ENCODE measurements around the gene C4orf54. TPM values are rescaled to one million over a fixed set of nuclear protein-coding genes. Genes with fewer than 3 reads are reported as not detected.

Gene C4orf54
- total RNA-seq, 5 donors from 2014 or later (not counting 1 experiment from before 2014, with no cell fraction given), result not detected

- Histone ChIP-seq H3K9me3 (no peaks in the 10 kb centered on the region), H3K4me3 (ENCODE audit: control insufficient read depth in 1 of 2, extremely low read depth in 1 of 2, low read length in 1 of 2) (no peak overlapping the region), H3K4me1 (ENCODE audit: control insufficient read depth in 1 of 2, extremely low read depth in 1 of 2, insufficient read depth in 2 of 2, low read length in 2 of 2) (no peaks in the 10 kb centered on the region), H3K27ac (ENCODE audit: low read length) (no peak overlapping the region), H3K36me3 (ENCODE audit: control insufficient read depth in 2 of 2, extremely low read depth in 1 of 2, insufficient read depth in 1 of 2, low read length in 1 of 2) (no peaks in the 10 kb centered on the region), H3K27me3 (replicated peaks in 1 of 2; ENCODE audit: control insufficient read depth in 2 of 2, extremely low read depth in 1 of 2, insufficient read depth in 2 of 2, low read length in 1 of 2) (peaks cover 0 to 4% of the 10 kb centered on the region in 2 experiments)
- ATAC-seq (replicated peaks in 1 of 4) (no peak), DNase-seq (no peak)
- Mint-ChIP-seq H3K9me3 (peaks cover 0 to 4% (median 0%) of the 10 kb centered on the region in 3 donors), H3K27me3 (peaks cover 0 to 15% of the 10 kb centered on the region in 2 donors), H3K4me3 (no peak overlapping the region), H3K4me1 (peaks cover 0 to 4% (median 2%) of the 10 kb centered on the region in 3 donors), H3K36me3 (no peaks in the 10 kb centered on the region), H3K27ac (no peak overlapping the region)
- POLR2A ChIA-PET, result no interaction called here
- no CpG with 5 or more reads among the region's 1 CpG for WGBS (ENCODE audit: insufficient coverage)
- CTCF ChIA-PET, result no interaction called here
Observed at GRCh38 chr4:99634742-99635360, 22.8 kb downstream of the C4orf54 start.

- ChIA-PET POLR2A (no interaction called here), CTCF (no interaction called here)
- H3K36me3 Mint-ChIP-seq, result no peaks in the 10 kb centered on the region
- Histone ChIP-seq H3K36me3 (ENCODE audit: control insufficient read depth in 2 of 2, extremely low read depth in 1 of 2, insufficient read depth in 1 of 2, low read length in 1 of 2) (no peaks in the 10 kb centered on the region), H3K4me3 (ENCODE audit: control insufficient read depth in 1 of 2, extremely low read depth in 1 of 2, low read length in 1 of 2) (no peak overlapping the region), H3K27me3 (replicated peaks in 1 of 2; ENCODE audit: control insufficient read depth in 2 of 2, extremely low read depth in 1 of 2, insufficient read depth in 2 of 2, low read length in 1 of 2) (peaks cover 0 to 4% of the 10 kb centered on the region in 2 experiments), H3K4me1 (ENCODE audit: control insufficient read depth in 1 of 2, extremely low read depth in 1 of 2, insufficient read depth in 2 of 2, low read length in 2 of 2) (no peaks in the 10 kb centered on the region), H3K27ac (ENCODE audit: low read length) (no peak overlapping the region), H3K9me3 (no peaks in the 10 kb centered on the region)
- no peak overlapping the region for H3K4me3 Mint-ChIP-seq
- H3K9me3 Mint-ChIP-seq, result peaks cover 0 to 4% (median 0%) of the 10 kb centered on the region in 3 donors
- WGBS (ENCODE audit: insufficient coverage), result 81% methylated on average over 10 of the region's 14 CpGs
- H3K4me1 Mint-ChIP-seq, result peaks cover 0 to 5% (median 3%) of the 10 kb centered on the region in 3 donors
- H3K27ac Mint-ChIP-seq, result no peak overlapping the region
- no peak for ATAC-seq (replicated peaks in 1 of 4)
- no peak for DNase-seq
- peaks cover 0 to 15% of the 10 kb centered on the region in 2 donors for H3K27me3 Mint-ChIP-seq
Observed at GRCh38 chr4:99633772-99634171, 23.9 kb downstream of the C4orf54 start.

- peaks cover 0 to 5% (median 3%) of the 10 kb centered on the region in 3 donors for H3K4me1 Mint-ChIP-seq
- H3K27me3 Mint-ChIP-seq, result peaks cover 0 to 15% of the 10 kb centered on the region in 2 donors
- H3K4me3 Mint-ChIP-seq, result no peak overlapping the region
- no peaks in the 10 kb centered on the region for H3K36me3 Mint-ChIP-seq
- WGBS (ENCODE audit: insufficient coverage), result no CpG with 5 or more reads among the region's 1 CpG
- Histone ChIP-seq H3K27ac (ENCODE audit: low read length) (no peak overlapping the region), H3K4me1 (ENCODE audit: control insufficient read depth in 1 of 2, extremely low read depth in 1 of 2, insufficient read depth in 2 of 2, low read length in 2 of 2) (no peaks in the 10 kb centered on the region), H3K9me3 (no peaks in the 10 kb centered on the region), H3K36me3 (ENCODE audit: control insufficient read depth in 2 of 2, extremely low read depth in 1 of 2, insufficient read depth in 1 of 2, low read length in 1 of 2) (no peaks in the 10 kb centered on the region), H3K27me3 (replicated peaks in 1 of 2; ENCODE audit: control insufficient read depth in 2 of 2, extremely low read depth in 1 of 2, insufficient read depth in 2 of 2, low read length in 1 of 2) (peaks cover 2 to 6% of the 10 kb centered on the region in 2 experiments), H3K4me3 (ENCODE audit: control insufficient read depth in 1 of 2, extremely low read depth in 1 of 2, low read length in 1 of 2) (no peak overlapping the region)
- ATAC-seq (replicated peaks in 1 of 4), result no peak
- POLR2A ChIA-PET, result no interaction called here
- no peak overlapping the region for H3K27ac Mint-ChIP-seq
- peaks cover 0 to 4% (median 0%) of the 10 kb centered on the region in 3 donors for H3K9me3 Mint-ChIP-seq
- DNase-seq, result no peak
- CTCF ChIA-PET, result no interaction called here
Observed at GRCh38 chr4:99630857-99631360, 26.7 kb downstream of the C4orf54 start.

GRCh38 chr4:99629962-99630554 lies 27.6 kb downstream of the C4orf54 start:
- no peaks in the 10 kb centered on the region for H3K36me3 ChIP-seq (ENCODE audit: control insufficient read depth in 2 of 2, extremely low read depth in 1 of 2, insufficient read depth in 1 of 2, low read length in 1 of 2)
- peaks cover 0 to 12% of the 10 kb centered on the region in 2 donors for H3K27me3 Mint-ChIP-seq
- peaks cover 0 to under 1% (median 0%) of the 10 kb centered on the region in 3 donors for H3K9me3 Mint-ChIP-seq
- no peaks in the 10 kb centered on the region for H3K36me3 Mint-ChIP-seq
- no peaks in the 10 kb centered on the region for H3K4me1 ChIP-seq (ENCODE audit: control insufficient read depth in 1 of 2, extremely low read depth in 1 of 2, insufficient read depth in 2 of 2, low read length in 2 of 2)
- CTCF ChIA-PET, result no interaction called here
- DNase-seq, result no peak
- no peak overlapping the region for H3K4me3 Mint-ChIP-seq
- no peak overlapping the region for H3K27ac Mint-ChIP-seq
- H3K4me3 ChIP-seq (ENCODE audit: control insufficient read depth in 1 of 2, extremely low read depth in 1 of 2, low read length in 1 of 2), result no peak overlapping the region
- H3K4me1 Mint-ChIP-seq, result peaks cover 0 to 5% (median 3%) of the 10 kb centered on the region in 3 donors
- no peaks in the 10 kb centered on the region for H3K9me3 ChIP-seq
- POLR2A ChIA-PET, result interaction anchor here in 1 of 2 donors (0.6 kb wide), 1 partner anchor 10 kb away, joined by 3 read pairs; no protein-coding TSS in a partner anchor
- no peak overlapping the region for H3K27ac ChIP-seq (ENCODE audit: low read length)
- ATAC-seq (replicated peaks in 1 of 4), result no peak
- peaks cover 2 to 6% of the 10 kb centered on the region in 2 experiments for H3K27me3 ChIP-seq (replicated peaks in 1 of 2; ENCODE audit: control insufficient read depth in 2 of 2, extremely low read depth in 1 of 2, insufficient read depth in 2 of 2, low read length in 1 of 2)

GRCh38 chr4:99628040-99628439 lies 29.6 kb downstream of the C4orf54 start:
- no peaks in the 10 kb centered on the region for H3K9me3 Mint-ChIP-seq
- Histone ChIP-seq H3K4me1 (ENCODE audit: control insufficient read depth in 1 of 2, extremely low read depth in 1 of 2, insufficient read depth in 2 of 2, low read length in 2 of 2) (no peaks in the 10 kb centered on the region), H3K27me3 (replicated peaks in 1 of 2; ENCODE audit: control insufficient read depth in 2 of 2, extremely low read depth in 1 of 2, insufficient read depth in 2 of 2, low read length in 1 of 2) (peaks cover 2% of the 10 kb centered on the region in 2 experiments), H3K9me3 (no peaks in the 10 kb centered on the region), H3K27ac (ENCODE audit: low read length) (no peak overlapping the region), H3K4me3 (ENCODE audit: control insufficient read depth in 1 of 2, extremely low read depth in 1 of 2, low read length in 1 of 2) (no peak overlapping the region), H3K36me3 (ENCODE audit: control insufficient read depth in 2 of 2, extremely low read depth in 1 of 2, insufficient read depth in 1 of 2, low read length in 1 of 2) (no peaks in the 10 kb centered on the region)
- no CpG with 5 or more reads among the region's 1 CpG for WGBS (ENCODE audit: insufficient coverage)
- H3K27ac Mint-ChIP-seq, result no peak overlapping the region
- H3K36me3 Mint-ChIP-seq, result no peaks in the 10 kb centered on the region
- H3K27me3 Mint-ChIP-seq, result peaks cover 0 to 7% of the 10 kb centered on the region in 2 donors
- ATAC-seq (replicated peaks in 1 of 4), result no peak
- H3K4me3 Mint-ChIP-seq, result no peak overlapping the region
- H3K4me1 Mint-ChIP-seq, result peaks cover 0 to 5% (median 3%) of the 10 kb centered on the region in 3 donors
- no peak for DNase-seq
- CTCF ChIA-PET, result no interaction called here
- POLR2A ChIA-PET, result no interaction called here

- H3K36me3 Mint-ChIP-seq, result no peaks in the 10 kb centered on the region
- H3K27ac ChIP-seq (ENCODE audit: low read length), result no peak overlapping the region
- ATAC-seq (replicated peaks in 1 of 4) (no peak), DNase-seq (no peak)
- H3K4me3 ChIP-seq (ENCODE audit: control insufficient read depth in 1 of 2, extremely low read depth in 1 of 2, low read length in 1 of 2), result no peak overlapping the region
- H3K9me3 ChIP-seq, result no peaks in the 10 kb centered on the region
- no peaks in the 10 kb centered on the region for H3K9me3 Mint-ChIP-seq
- no peaks in the 10 kb centered on the region for H3K4me1 ChIP-seq (ENCODE audit: control insufficient read depth in 1 of 2, extremely low read depth in 1 of 2, insufficient read depth in 2 of 2, low read length in 2 of 2)
- no peak overlapping the region for H3K4me3 Mint-ChIP-seq
- peaks cover 4 to 12% of the 10 kb centered on the region in 2 donors for H3K27me3 Mint-ChIP-seq
- no CpG with 5 or more reads among the region's 5 CpGs for WGBS (ENCODE audit: insufficient coverage)
- ChIA-PET CTCF (no interaction called here), POLR2A (no interaction called here)
- H3K27me3 ChIP-seq (replicated peaks in 1 of 2; ENCODE audit: control insufficient read depth in 2 of 2, extremely low read depth in 1 of 2, insufficient read depth in 2 of 2, low read length in 1 of 2), result peaks cover 2% of the 10 kb centered on the region in 2 experiments
- H3K36me3 ChIP-seq (ENCODE audit: control insufficient read depth in 2 of 2, extremely low read depth in 1 of 2, insufficient read depth in 1 of 2, low read length in 1 of 2), result no peaks in the 10 kb centered on the region
- peaks cover 0 to 5% (median 3%) of the 10 kb centered on the region in 3 donors for H3K4me1 Mint-ChIP-seq
- no peak overlapping the region for H3K27ac Mint-ChIP-seq
Observed at GRCh38 chr4:99625369-99625768, 32.3 kb downstream of the C4orf54 start.
